ENCODE data around the gene RAC3.

Gene RAC3

DNA sequence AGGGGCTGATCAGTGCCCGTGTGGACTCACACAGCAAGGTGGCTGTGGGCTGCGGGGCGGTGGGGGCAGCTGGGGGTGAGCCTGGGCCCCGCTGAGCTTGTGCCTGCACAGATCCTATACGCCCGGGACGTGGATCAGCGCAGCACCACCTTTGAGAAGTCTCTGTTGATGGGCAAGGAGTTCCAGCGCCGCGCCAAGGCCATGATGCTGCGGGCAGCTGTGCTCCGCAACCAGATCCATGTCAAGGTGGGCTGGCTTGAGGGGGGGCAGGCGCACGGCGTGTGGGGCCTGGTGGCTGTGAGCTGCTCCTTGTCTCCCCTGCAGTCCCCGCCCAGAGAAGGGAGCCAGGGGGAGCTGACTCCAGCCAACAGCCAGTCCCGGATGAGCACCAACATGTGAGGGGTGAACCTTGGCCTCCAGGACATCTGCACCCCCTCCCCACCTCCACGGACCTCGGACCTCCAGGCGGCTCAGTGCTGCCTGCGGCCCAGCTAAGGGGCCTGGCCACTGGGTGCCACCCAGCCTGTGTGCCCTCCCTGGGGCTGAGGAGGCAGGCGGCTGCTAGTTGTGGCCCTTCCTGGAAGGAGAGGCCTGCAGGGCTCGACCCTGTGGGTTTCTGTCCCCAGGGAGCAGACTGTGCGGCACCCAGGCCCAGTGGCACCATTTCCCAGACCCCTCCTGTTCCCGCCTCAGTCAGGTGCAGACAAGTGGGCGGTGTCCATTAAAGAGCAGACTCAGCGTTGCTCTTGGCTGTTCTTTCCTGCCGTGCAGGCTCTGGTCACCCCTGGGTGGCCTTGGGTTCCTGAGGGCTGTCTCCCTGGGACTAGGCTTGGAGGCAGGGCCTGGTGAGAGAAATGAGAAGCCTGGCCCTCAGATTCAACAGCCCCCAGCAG is 25.5 kb downstream of the RAC3 start:
- no peak overlapping the region for H3K9ac ChIP-seq (ENCODE audit: low read depth in 1 of 2, low read length in 2 of 2)
- peaks cover 11 to 18% of the 10 kb centered on the region in 2 donors for H3K4me1 ChIP-seq (ENCODE audit: control insufficient read depth in 1 of 2, insufficient read depth in 2 of 2, low read length in 2 of 2)
- H3K27me3 ChIP-seq (ENCODE audit: control insufficient read depth in 1 of 2, insufficient read depth in 2 of 2, low read length in 2 of 2): no peaks in the 10 kb centered on the region
- H3K4me3 ChIP-seq (ENCODE audit: low read depth in 1 of 2, low read length in 2 of 2): no peak overlapping the region
- H3K9me3 ChIP-seq (ENCODE audit: control insufficient read depth in 1 of 2, low read length in 2 of 2): no peaks in the 10 kb centered on the region
- no peak overlapping the region for H3K27ac ChIP-seq (ENCODE audit: low read depth, low read length)
- peaks cover 20 to 80% of the 10 kb centered on the region in 2 donors for H3K36me3 ChIP-seq (ENCODE audit: control insufficient read depth in 1 of 2, insufficient read depth in 2 of 2, low read length in 2 of 2)

DNA sequence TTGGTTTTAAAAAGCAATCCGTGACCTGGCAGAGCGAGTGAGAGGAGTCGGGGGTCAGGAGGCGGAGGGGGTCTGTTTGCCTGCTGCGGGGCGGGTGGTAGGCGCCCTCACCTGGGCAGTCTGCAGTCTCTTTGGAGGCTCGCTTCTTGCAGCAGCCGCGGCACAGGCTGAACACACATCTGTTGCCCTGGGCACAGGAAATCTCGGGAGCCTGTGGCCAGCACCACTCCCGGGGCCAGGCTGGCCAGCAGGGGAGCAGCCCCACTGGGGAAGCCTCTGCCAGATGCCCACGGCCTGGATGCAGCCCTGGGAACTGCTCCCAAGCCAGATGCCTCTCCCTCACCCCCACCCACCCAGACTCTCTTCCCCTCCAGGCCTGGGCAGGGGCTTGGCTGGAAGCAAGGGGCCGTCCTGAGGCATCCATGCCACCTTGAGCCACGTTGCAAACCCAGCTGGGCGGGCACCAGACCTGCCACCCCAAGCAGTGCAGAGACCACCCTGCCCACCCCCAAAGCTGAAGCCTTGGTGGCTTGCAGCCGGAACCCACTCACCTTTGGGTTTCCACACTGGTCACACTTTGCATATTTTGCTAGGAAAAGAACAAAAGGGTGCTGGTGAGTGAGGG is 26.9 kb downstream of the RAC3 start:
- peaks cover 20 to 91% of the 10 kb centered on the region in 2 donors for H3K36me3 ChIP-seq (ENCODE audit: control insufficient read depth in 1 of 2, insufficient read depth in 2 of 2, low read length in 2 of 2)
- no peaks in the 10 kb centered on the region for H3K9me3 ChIP-seq (ENCODE audit: control insufficient read depth in 1 of 2, low read length in 2 of 2)
- H3K27ac ChIP-seq (ENCODE audit: low read depth, low read length): no peak overlapping the region
- no peak overlapping the region for H3K4me3 ChIP-seq (ENCODE audit: low read depth in 1 of 2, low read length in 2 of 2)
- H3K4me1 ChIP-seq (ENCODE audit: control insufficient read depth in 1 of 2, insufficient read depth in 2 of 2, low read length in 2 of 2): peaks cover 2 to 5% of the 10 kb centered on the region in 2 donors
- no peaks in the 10 kb centered on the region for H3K27me3 ChIP-seq (ENCODE audit: control insufficient read depth in 1 of 2, insufficient read depth in 2 of 2, low read length in 2 of 2)
- no peak overlapping the region for H3K9ac ChIP-seq (ENCODE audit: low read depth in 1 of 2, low read length in 2 of 2)

DNA sequence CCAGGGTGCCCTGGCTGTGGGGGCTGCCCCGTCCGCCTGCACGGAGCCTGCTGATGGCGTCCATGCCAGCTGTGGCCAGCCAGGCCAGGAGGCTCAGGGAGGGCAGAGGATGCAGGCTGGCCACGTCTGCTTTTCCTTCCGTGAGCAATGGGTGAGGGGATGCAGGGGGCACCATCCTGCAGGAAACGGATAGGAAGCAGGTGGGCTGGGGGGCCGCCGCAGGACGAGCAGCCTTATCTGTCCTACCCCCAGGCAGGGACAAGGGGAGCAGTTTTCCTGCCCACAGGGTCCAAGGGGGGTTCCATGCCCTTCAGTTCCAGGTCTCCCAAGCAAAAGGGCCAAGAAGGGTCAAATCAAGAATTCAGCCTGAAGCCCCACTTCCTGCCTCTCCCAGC is 27.4 kb downstream of the RAC3 start:
- Histone ChIP-seq H3K4me1 (ENCODE audit: control insufficient read depth in 1 of 2, insufficient read depth in 2 of 2, low read length in 2 of 2) (peaks cover 0 to 2% of the 10 kb centered on the region in 2 donors), H3K27me3 (ENCODE audit: control insufficient read depth in 1 of 2, insufficient read depth in 2 of 2, low read length in 2 of 2) (no peaks in the 10 kb centered on the region), H3K27ac (ENCODE audit: low read depth, low read length) (no peak overlapping the region), H3K9ac (ENCODE audit: low read depth in 1 of 2, low read length in 2 of 2) (no peak overlapping the region), H3K9me3 (ENCODE audit: control insufficient read depth in 1 of 2, low read length in 2 of 2) (no peaks in the 10 kb centered on the region), H3K36me3 (ENCODE audit: control insufficient read depth in 1 of 2, insufficient read depth in 2 of 2, low read length in 2 of 2) (peaks cover 21 to 87% of the 10 kb centered on the region in 2 donors), H3K4me3 (ENCODE audit: low read depth in 1 of 2, low read length in 2 of 2) (no peak overlapping the region)

DNA sequence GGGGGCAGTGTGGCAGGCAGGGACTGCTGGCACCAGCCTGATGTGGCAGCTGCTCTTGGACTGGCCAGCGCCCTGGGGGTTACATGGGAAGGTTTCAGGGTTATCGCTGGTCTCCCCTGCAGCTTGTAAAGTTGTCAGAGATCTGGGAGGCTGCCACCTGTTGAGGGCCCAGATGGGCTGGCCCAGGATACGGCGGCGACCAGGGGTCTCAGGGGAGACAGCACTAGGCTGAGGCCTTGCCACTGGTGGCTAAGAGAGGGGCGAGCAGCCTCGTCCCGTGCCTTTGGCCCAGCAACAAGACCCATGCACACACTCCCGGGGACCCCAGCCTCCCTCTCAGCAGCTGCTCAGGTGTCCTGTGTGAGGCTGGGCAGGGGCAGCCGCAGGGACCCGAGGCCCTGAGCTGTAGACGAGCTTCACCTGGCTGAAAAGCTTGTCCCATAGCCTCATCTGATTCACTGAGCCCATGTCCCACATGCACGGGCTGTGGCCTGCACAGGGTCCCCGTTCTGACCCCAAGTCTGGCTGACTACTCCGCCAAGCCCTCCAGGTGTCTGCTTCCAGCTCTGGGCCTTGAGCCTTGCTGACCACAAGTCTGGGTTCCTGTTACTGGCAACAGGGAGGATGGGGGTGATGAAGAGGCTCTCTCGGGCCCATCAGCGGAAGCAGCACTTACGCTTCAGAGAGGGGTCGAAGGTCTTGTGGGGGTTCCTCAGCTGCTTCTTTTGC is 28.0 kb downstream of the RAC3 start:
- H3K4me1 ChIP-seq (ENCODE audit: control insufficient read depth in 1 of 2, insufficient read depth in 2 of 2, low read length in 2 of 2): peaks cover 2 to 8% of the 10 kb centered on the region in 2 donors
- peaks cover 21 to 82% of the 10 kb centered on the region in 2 donors for H3K36me3 ChIP-seq (ENCODE audit: control insufficient read depth in 1 of 2, insufficient read depth in 2 of 2, low read length in 2 of 2)
- no peak overlapping the region for H3K9ac ChIP-seq (ENCODE audit: low read depth in 1 of 2, low read length in 2 of 2)
- H3K9me3 ChIP-seq (ENCODE audit: control insufficient read depth in 1 of 2, low read length in 2 of 2): no peaks in the 10 kb centered on the region
- no peaks in the 10 kb centered on the region for H3K27me3 ChIP-seq (ENCODE audit: control insufficient read depth in 1 of 2, insufficient read depth in 2 of 2, low read length in 2 of 2)
- H3K27ac ChIP-seq (ENCODE audit: low read depth, low read length): no peak overlapping the region
- no peak overlapping the region for H3K4me3 ChIP-seq (ENCODE audit: low read depth in 1 of 2, low read length in 2 of 2)

DNA sequence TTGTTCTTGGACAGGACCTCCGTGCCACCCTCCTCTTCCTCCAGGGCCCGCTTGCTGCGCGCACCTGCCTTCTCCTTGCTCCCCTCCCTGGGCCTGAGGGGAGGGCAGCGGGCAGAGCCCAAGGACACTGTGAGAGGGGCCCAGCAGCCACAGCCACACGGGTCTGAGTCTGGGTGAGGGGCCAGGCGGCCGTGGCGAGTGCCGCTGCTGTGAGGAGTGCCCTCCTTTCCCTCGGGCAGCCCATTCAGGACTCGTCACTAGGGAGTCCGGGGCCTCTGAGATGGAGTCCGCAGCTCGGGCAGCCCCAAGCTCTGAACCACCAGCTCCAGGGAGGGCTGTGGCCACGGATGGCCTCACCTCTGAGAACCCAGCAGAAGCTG is 28.5 kb downstream of the RAC3 start:
- Histone ChIP-seq H3K9me3 (ENCODE audit: control insufficient read depth in 1 of 2, low read length in 2 of 2) (no peaks in the 10 kb centered on the region), H3K4me1 (ENCODE audit: control insufficient read depth in 1 of 2, insufficient read depth in 2 of 2, low read length in 2 of 2) (peaks cover 8 to 13% of the 10 kb centered on the region in 2 donors), H3K36me3 (ENCODE audit: control insufficient read depth in 1 of 2, insufficient read depth in 2 of 2, low read length in 2 of 2) (peaks cover 19 to 77% of the 10 kb centered on the region in 2 donors), H3K9ac (ENCODE audit: low read depth in 1 of 2, low read length in 2 of 2) (no peak overlapping the region), H3K27me3 (ENCODE audit: control insufficient read depth in 1 of 2, insufficient read depth in 2 of 2, low read length in 2 of 2) (no peaks in the 10 kb centered on the region), H3K4me3 (ENCODE audit: low read depth in 1 of 2, low read length in 2 of 2) (no peak overlapping the region), H3K27ac (ENCODE audit: low read depth, low read length) (no peak overlapping the region)

DNA sequence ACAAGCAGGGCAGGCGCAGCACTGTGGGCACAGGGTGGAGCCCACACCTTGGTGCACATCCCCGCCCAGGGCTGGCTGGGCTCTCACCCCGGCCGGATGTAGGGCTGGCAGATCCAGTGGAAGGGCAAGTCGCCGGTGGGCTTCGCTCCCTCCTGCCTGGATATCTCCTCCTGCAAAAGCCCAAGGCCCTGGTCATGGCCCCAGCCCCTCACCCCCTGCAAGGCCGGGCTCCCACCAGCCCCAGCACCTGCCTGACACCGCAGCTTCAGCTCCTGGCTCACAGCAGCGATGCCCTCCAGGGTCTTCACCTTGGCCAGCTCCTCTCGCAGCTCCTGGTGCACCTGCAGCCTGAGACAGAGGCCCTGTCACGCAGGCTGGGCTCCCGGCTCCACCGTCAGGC is 29.1 kb downstream of the RAC3 start:
- Histone ChIP-seq H3K4me1 (ENCODE audit: control insufficient read depth in 1 of 2, insufficient read depth in 2 of 2, low read length in 2 of 2) (peaks cover 9 to 16% of the 10 kb centered on the region in 2 donors), H3K4me3 (ENCODE audit: low read depth in 1 of 2, low read length in 2 of 2) (no peak overlapping the region), H3K36me3 (ENCODE audit: control insufficient read depth in 1 of 2, insufficient read depth in 2 of 2, low read length in 2 of 2) (peaks cover 15 to 73% of the 10 kb centered on the region in 2 donors), H3K27me3 (ENCODE audit: control insufficient read depth in 1 of 2, insufficient read depth in 2 of 2, low read length in 2 of 2) (no peaks in the 10 kb centered on the region), H3K27ac (ENCODE audit: low read depth, low read length) (no peak overlapping the region), H3K9ac (ENCODE audit: low read depth in 1 of 2, low read length in 2 of 2) (no peak overlapping the region), H3K9me3 (ENCODE audit: control insufficient read depth in 1 of 2, low read length in 2 of 2) (no peaks in the 10 kb centered on the region)

DNA sequence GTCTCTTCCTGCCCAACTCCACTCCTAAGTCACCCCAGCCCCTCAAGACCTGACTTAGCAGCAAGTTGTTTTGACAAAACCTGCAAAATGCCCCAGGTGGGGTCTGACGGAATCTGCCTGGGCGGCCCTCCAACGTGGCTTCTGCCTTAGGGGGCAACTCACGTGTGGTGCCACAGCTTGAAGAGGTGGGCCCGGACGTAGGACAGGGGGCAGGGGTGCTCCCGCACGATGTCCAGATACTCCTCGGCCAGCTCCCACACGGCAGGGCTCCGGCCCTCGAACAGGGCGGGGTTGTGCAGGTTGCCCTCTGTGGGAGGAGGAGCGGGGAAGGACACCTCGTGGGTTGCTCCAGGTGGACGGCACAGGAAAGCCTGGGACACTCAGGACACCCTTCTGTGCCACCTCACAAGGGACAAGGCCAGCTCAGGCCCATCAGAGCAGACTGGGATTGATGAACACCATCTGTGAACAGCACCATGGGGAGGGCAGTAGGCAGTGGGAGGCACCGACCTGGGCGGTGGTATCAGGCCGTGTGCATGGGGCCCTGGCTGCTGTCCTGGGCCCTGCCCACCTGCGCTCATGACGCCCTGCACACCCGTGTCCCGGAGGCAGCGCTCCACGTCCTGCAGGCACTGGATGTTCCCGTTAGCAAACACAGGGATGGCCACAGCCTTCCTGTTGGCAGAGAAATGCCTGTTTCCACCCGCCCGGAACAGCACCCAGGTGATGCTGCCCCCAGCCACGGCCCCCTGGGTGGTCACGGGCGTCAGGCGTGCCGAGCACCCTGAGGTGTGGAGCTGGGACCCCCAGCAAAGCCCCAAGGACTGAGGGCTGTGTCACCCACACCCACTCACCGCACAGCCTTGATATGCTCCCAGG is 29.8 kb downstream of the RAC3 start:
- no peak overlapping the region for H3K4me3 ChIP-seq (ENCODE audit: low read depth in 1 of 2, low read length in 2 of 2)
- no peaks in the 10 kb centered on the region for H3K9me3 ChIP-seq (ENCODE audit: control insufficient read depth in 1 of 2, low read length in 2 of 2)
- no peak overlapping the region for H3K27ac ChIP-seq (ENCODE audit: low read depth, low read length)
- H3K27me3 ChIP-seq (ENCODE audit: control insufficient read depth in 1 of 2, insufficient read depth in 2 of 2, low read length in 2 of 2): no peaks in the 10 kb centered on the region
- peaks cover 15 to 66% of the 10 kb centered on the region in 2 donors for H3K36me3 ChIP-seq (ENCODE audit: control insufficient read depth in 1 of 2, insufficient read depth in 2 of 2, low read length in 2 of 2)
- no peak overlapping the region for H3K9ac ChIP-seq (ENCODE audit: low read depth in 1 of 2, low read length in 2 of 2)
- H3K4me1 ChIP-seq (ENCODE audit: control insufficient read depth in 1 of 2, insufficient read depth in 2 of 2, low read length in 2 of 2): peaks cover 13 to 16% of the 10 kb centered on the region in 2 donors

DNA sequence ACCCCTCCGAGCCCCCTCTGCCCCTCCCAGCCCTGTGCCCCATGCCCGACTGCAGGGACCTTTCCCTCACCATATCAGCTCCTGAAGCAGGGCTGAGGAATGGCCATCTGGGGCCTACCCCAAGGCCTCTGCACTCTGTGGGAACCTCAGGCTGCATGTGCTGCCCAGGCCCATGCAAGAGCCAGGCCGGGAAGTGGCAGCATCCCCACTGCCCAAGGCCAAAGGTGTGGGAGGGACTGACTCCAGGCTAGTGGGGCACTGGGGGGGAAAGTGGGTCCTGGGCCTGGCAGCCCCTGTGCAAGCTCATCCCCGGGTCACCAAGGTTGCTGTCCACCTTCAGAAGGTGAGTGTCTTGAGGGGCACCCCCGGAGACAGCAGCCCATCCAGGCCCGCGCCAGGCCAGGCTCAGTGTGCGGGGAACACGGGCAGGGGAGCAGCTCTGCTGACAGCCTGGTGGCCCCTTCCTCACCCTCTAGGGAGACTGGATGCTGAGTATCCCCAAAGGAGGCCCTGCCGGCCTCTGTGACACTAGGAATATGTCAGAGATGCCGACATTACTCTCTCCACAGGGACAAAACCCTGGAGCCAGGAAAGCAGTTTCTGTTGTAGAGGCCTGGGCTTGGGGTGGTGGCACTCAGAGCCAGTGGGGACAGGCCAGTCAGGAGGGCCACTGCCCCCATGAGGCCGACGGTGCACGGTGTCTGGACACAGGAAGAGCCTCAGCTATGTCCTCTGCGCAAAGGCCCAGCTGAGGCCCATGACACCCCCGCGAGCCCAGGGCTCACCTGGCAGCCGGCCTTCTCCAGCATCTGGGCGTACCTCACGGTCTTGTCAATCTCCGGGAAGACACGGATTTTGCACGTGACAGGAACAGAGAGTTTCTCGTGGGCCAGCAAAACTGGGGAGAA is 30.9 kb downstream of the RAC3 start:
- Histone ChIP-seq H3K4me3 (ENCODE audit: low read depth in 1 of 2, low read length in 2 of 2) (no peak overlapping the region), H3K9ac (ENCODE audit: low read depth in 1 of 2, low read length in 2 of 2) (no peak overlapping the region), H3K9me3 (ENCODE audit: control insufficient read depth in 1 of 2, low read length in 2 of 2) (no peaks in the 10 kb centered on the region), H3K27ac (ENCODE audit: low read depth, low read length) (no peak overlapping the region), H3K4me1 (ENCODE audit: control insufficient read depth in 1 of 2, insufficient read depth in 2 of 2, low read length in 2 of 2) (peaks cover 15 to 16% of the 10 kb centered on the region in 2 donors), H3K27me3 (ENCODE audit: control insufficient read depth in 1 of 2, insufficient read depth in 2 of 2, low read length in 2 of 2) (no peaks in the 10 kb centered on the region), H3K36me3 (ENCODE audit: control insufficient read depth in 1 of 2, insufficient read depth in 2 of 2, low read length in 2 of 2) (peaks cover 15 to 56% of the 10 kb centered on the region in 2 donors)

DNA sequence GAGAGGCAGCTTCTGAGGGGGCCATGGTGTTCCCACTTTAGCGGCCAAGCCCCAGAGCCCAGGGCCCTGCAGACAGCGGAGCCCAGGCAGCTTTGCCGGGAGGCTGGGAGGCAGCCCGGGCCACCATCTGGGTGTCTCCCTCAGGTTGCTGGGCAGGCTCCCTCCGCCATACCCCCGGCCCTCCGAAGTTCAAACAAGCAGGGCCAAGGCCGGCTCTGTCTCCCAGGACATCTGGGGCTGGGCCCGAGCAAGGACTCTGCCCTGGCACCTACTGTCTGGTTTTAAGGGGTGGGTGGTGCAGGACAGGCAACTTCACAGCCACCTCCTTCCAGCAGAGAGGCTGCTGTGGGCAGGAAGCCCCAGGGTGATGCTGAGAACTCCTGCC is 31.5 kb downstream of the RAC3 start:
- Histone ChIP-seq H3K27me3 (ENCODE audit: control insufficient read depth in 1 of 2, insufficient read depth in 2 of 2, low read length in 2 of 2) (no peaks in the 10 kb centered on the region), H3K36me3 (ENCODE audit: control insufficient read depth in 1 of 2, insufficient read depth in 2 of 2, low read length in 2 of 2) (peaks cover 15 to 49% of the 10 kb centered on the region in 2 donors), H3K4me3 (ENCODE audit: low read depth in 1 of 2, low read length in 2 of 2) (no peak overlapping the region), H3K4me1 (ENCODE audit: control insufficient read depth in 1 of 2, insufficient read depth in 2 of 2, low read length in 2 of 2) (peaks cover 15 to 16% of the 10 kb centered on the region in 2 donors), H3K27ac (ENCODE audit: low read depth, low read length) (no peak overlapping the region), H3K9me3 (ENCODE audit: control insufficient read depth in 1 of 2, low read length in 2 of 2) (no peaks in the 10 kb centered on the region), H3K9ac (ENCODE audit: low read depth in 1 of 2, low read length in 2 of 2) (no peak overlapping the region)
